AG04450 (cell line): ENCODE data around the gene CMA1. TPM values are rescaled to one million over a fixed set of nuclear protein-coding genes. Genes with fewer than 3 reads are reported as not detected.

Experiments
- CTCF ChIA-PET: fragments of 300-600, 350-600 bp; formaldehyde crosslinking; extraction: SDS; loops from one replicate; lab custom pipeline; 2022; ENCODE audit warnings: antibody characterized with exemption, inconsistent platforms; lab: Charles Lee
- POLR2A ChIA-PET: fragments of 350-600 bp; formaldehyde crosslinking; extraction: SDS; loops from one replicate; lab custom pipeline; 2021; ENCODE audit warnings: antibody characterized with exemption, inconsistent platforms; lab: Yijun Ruan, JAX
- DNase-seq: peaks from one replicate; pipeline ENCODE4 v3.0.0-alpha.2; 2011; ENCODE audit warnings: low read depth, low spot score
- H3K27ac ChIP-seq: one replicate; pipeline ENCODE4 v1.5.1; 2012; ENCODE audit warnings: low read depth, low read length, control low read depth
- H3K27me3 ChIP-seq: one replicate; pipeline ENCODE4 v1.6.0; 2012; ENCODE audit warnings: low read length; ENCODE audit not compliant: control insufficient read depth, insufficient read depth
- H3K4me3 ChIP-seq: 2 replicates; pipeline ENCODE4 v1.5.1; 2011; ENCODE audit warnings: mild to moderate bottlenecking, low read depth, low read length, control low read depth
- H3K9me3 ChIP-seq: 2 replicates; pipeline ENCODE4 v1.5.1; 2012; ENCODE audit warnings: low read length; ENCODE audit not compliant: control insufficient read depth, insufficient read depth
- polyA plus RNA-seq: library from polyadenylated mRNA; depleted of rRNA; stranded (reverse); fragments of >200 nt; gene quantifications from 2 replicates; pipeline ENCODE4 v1.2.3, GENCODE V29; 2011; rRNA removed
- TF ChIP-seq, protein P1 (sequence below): IDR thresholded peaks from 2 replicates; pipeline ENCODE4 v1.5.1; 2011; ENCODE audit warnings: low read depth, low read length, control low read depth, inconsistent platforms

CMA1 gene
- polyA plus RNA-seq, 1 experiment, result not detected

DNA sequence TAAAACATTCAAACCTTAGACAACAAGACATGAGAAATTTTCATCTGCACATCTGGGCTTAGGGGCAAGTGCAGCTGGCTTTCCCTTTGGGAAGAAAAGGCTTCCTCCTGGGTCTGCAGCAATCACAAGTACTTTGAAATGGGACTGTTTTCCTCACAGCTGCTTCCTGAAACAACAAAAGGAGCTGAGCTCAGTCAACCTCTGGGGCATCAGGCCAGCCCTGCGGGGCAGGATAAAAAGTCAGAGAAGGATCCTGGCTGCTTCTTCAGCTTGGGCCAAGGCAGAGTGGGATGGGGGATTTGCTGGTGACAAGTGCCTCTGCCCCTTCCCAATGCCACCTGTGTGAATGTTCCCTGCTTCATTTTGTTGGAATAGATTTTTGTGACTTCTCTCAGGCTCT lies 49.3 kb downstream of the CMA1 start:
- ChIA-PET CTCF (no interaction called here), POLR2A (no interaction called here)
- Histone ChIP-seq H3K27ac (no peak overlapping the region), H3K27me3 (no peaks in the 10 kb centered on the region), H3K9me3 (no peaks in the 10 kb centered on the region), H3K4me3 (no peak overlapping the region)
- DNase-seq, result no peak
- TF ChIP-seq, protein P1, sequence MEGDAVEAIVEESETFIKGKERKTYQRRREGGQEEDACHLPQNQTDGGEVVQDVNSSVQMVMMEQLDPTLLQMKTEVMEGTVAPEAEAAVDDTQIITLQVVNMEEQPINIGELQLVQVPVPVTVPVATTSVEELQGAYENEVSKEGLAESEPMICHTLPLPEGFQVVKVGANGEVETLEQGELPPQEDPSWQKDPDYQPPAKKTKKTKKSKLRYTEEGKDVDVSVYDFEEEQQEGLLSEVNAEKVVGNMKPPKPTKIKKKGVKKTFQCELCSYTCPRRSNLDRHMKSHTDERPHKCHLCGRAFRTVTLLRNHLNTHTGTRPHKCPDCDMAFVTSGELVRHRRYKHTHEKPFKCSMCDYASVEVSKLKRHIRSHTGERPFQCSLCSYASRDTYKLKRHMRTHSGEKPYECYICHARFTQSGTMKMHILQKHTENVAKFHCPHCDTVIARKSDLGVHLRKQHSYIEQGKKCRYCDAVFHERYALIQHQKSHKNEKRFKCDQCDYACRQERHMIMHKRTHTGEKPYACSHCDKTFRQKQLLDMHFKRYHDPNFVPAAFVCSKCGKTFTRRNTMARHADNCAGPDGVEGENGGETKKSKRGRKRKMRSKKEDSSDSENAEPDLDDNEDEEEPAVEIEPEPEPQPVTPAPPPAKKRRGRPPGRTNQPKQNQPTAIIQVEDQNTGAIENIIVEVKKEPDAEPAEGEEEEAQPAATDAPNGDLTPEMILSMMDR, result no peak

GRCh38 chr14:24456980-24457379 lies 51.1 kb downstream of the CMA1 start:
- TF ChIP-seq, protein P1, result no peak
- H3K4me3 ChIP-seq, result no peak overlapping the region
- no peak overlapping the region for H3K27ac ChIP-seq
- no peak for DNase-seq
- POLR2A ChIA-PET, result no interaction called here
- CTCF ChIA-PET, result no interaction called here
- H3K27me3 ChIP-seq, result no peaks in the 10 kb centered on the region
- H3K9me3 ChIP-seq, result peaks cover 5% of the 10 kb centered on the region; the same call in 1 of the 2 replicates

Other genes with a start within 250 kb of the CMA1 start
- gene TGM1, start 245.1 kb downstream of the CMA1 start, polyA plus RNA-seq, result 0.97 and 1.4 TPM in 2 replicates
- gene RABGGTA, start 236.7 kb downstream of the CMA1 start, polyA plus RNA-seq, result 17.9 and 24.7 TPM in 2 replicates
- gene DHRS1, start 208.5 kb downstream of the CMA1 start, polyA plus RNA-seq, result 33.8 and 36.6 TPM in 2 replicates
- gene NOP9, start 208.4 kb downstream of the CMA1 start, polyA plus RNA-seq, result 12.0 and 13.7 TPM in 2 replicates
- 0.31 and 0.48 TPM in 2 replicates for gene CIDEB, start 200.3 kb downstream of the CMA1 start, polyA plus RNA-seq
- gene LTB4R2, start 198.1 kb downstream of the CMA1 start, polyA plus RNA-seq, result 0.91 and 0.93 TPM in 2 replicates
- gene LTB4R, start 196.8 kb downstream of the CMA1 start, polyA plus RNA-seq, result 0.98 and 1.2 TPM in 2 replicates
- 0.04 TPM in 1 of 2 replicates, not detected in the other for gene ADCY4, start 173.2 kb downstream of the CMA1 start, polyA plus RNA-seq
- gene RIPK3, start 168.3 kb downstream of the CMA1 start, polyA plus RNA-seq, result 0.09 TPM in 1 of 2 replicates, not detected in the other
- gene NFATC4, start 140.1 kb downstream of the CMA1 start, polyA plus RNA-seq, result 35.7 and 42.0 TPM in 2 replicates
- gene NYNRIN, start 109.3 kb downstream of the CMA1 start, polyA plus RNA-seq, result 10.4 and 10.5 TPM in 2 replicates
- 1.8 and 2.3 TPM in 2 replicates for gene CBLN3, start 78.6 kb downstream of the CMA1 start, polyA plus RNA-seq
- 16.8 and 17.6 TPM in 2 replicates for gene KHNYN, start 78.3 kb downstream of the CMA1 start, polyA plus RNA-seq
- gene SDR39U1, start 65.5 kb downstream of the CMA1 start, polyA plus RNA-seq, result 22.9 and 24.9 TPM in 2 replicates
- gene CTSG, start 68.0 kb upstream of the CMA1 start, polyA plus RNA-seq, result not detected in 2 replicates
- gene GZMH, start 101.4 kb upstream of the CMA1 start, polyA plus RNA-seq, result not detected in 2 replicates
- gene GZMB, start 125.9 kb upstream of the CMA1 start, polyA plus RNA-seq, result not detected in 2 replicates